ENCODE data around the gene EP400. TPM values are rescaled to one million over a fixed set of nuclear protein-coding genes. Genes with fewer than 3 reads are reported as not detected.

Gene EP400
- total and polyA plus RNA-seq, 9 of the 15 experiments (the other 6 are each of a cell fraction or from before 2014, with no cell fraction given) = 4.5 to 58.0 (median 7.0) TPM

DNA sequence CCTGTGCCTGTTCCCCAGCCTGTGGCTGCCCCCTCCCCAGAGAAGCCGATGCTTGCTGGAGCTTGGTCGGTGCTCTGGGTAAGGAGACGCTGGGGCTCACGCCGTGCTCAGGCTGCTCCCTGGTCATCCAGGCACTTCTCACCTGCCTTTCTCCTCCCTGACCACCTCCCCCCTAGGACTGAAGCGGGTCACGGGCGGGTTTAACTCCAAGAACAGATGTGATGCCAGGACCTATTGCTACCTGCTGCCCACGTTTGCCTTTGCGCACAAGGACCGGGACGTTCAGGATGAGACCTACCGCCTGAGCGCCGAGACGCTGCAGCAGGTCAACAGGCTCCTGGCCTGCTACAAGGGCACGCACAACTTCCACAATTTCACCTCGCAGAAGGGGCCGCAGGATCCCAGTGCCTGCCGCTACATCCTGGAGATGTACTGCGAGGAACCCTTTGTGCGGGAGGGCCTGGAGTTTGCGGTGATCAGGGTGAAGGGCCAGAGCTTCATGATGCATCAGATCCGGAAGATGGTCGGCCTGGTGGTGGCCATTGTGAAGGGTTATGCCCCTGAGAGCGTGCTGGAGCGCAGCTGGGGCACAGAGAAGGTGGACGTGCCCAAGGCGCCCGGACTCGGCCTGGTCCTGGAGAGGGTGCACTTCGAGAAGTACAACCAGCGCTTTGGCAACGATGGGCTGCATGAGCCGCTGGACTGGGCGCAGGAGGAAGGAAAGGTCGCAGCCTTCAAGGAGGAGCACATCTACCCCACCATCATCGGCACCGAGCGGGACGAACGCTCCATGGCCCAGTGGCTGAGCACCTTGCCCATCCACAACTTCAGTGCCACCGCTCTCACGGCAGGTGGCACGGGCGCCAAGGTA lies 8.4 kb upstream of the EP400 start:
- Histone ChIP-seq H3K79me2 (ENCODE audit: control insufficient read depth, insufficient read depth, low read length) (peaks cover 4% of the 10 kb centered on the region; the same call in 2 of the 3 replicates), H3K4me1 (replicated peaks in 1 of 2; ENCODE audit: control insufficient read depth in 2 of 2, insufficient read depth in 2 of 2, low read length in 2 of 2) (peaks cover 0 to 23% of the 10 kb centered on the region in 2 experiments; a peak in 2 of 5 replicates), H3K9me1 (ENCODE audit: control insufficient read depth, insufficient read depth, low read length) (no peaks in the 10 kb centered on the region), H3K27ac (ENCODE audit: extremely low read depth, low read depth, low read length) (no peak overlapping the region), H3K4me3 (no peak overlapping the region), H2AFZ (ENCODE audit: low read depth, low read length) (no peak overlapping the region), H3K36me3 (ENCODE audit: control insufficient read depth, insufficient read depth, low read length) (peaks cover 76% of the 10 kb centered on the region), H3K27me3 (ENCODE audit: control insufficient read depth in 2 of 2, insufficient read depth in 2 of 2, low read length in 2 of 2) (no peaks in the 10 kb centered on the region), H3K4me2 (ENCODE audit: insufficient read depth, low read length) (no peak overlapping the region), H3K9me3 (replicated peaks; ENCODE audit: control insufficient read depth, insufficient read depth, low read depth, low read length) (no peaks in the 10 kb centered on the region), H3K9ac (ENCODE audit: insufficient read depth in 1 of 2, low read depth in 2 of 2, low read length in 2 of 2) (peak overlapping the region in 1 of 2 experiments; percentile 52; a peak in 1 of 4 replicates), H4K20me1 (replicated peaks; ENCODE audit: control insufficient read depth, insufficient read depth, low read length) (no peaks in the 10 kb centered on the region)
- FAIRE-seq (no peak), DNase-seq (ENCODE audit: extremely low read depth in 1 of 4, low spot score in 3 of 4) (no peak), ATAC-seq (no peak)
- 95% methylated on average over 45 of the region's 46 CpGs for WGBS (ENCODE audit: insufficient coverage, low coverage, missing lambda C conversion rate)
- BruUV-seq (replicated peaks) = no TSS peak
- TF ChIP-seq ZNF23 (CRISPR knock-in tag; IDR thresholded peaks at IDR 0.05) = no peak
- TF ChIP-seq NCOA6 (IDR thresholded peaks at IDR 0.05) = no peak
- TF ChIP-seq CAMTA2 (CRISPR knock-in tag; conservative IDR thresholded peaks at IDR 0.05) = no peak
- TF ChIP-seq CREB1 (IDR thresholded peaks at IDR 0.05) = no peak
- TF ChIP-seq CREB1 (CRISPR knock-in tag; IDR thresholded peaks at IDR 0.05) = no peak
- TF ChIP-seq, protein P1, sequence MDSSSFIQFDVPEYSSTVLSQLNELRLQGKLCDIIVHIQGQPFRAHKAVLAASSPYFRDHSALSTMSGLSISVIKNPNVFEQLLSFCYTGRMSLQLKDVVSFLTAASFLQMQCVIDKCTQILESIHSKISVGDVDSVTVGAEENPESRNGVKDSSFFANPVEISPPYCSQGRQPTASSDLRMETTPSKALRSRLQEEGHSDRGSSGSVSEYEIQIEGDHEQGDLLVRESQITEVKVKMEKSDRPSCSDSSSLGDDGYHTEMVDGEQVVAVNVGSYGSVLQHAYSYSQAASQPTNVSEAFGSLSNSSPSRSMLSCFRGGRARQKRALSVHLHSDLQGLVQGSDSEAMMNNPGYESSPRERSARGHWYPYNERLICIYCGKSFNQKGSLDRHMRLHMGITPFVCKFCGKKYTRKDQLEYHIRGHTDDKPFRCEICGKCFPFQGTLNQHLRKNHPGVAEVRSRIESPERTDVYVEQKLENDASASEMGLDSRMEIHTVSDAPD (CRISPR knock-in tag; IDR thresholded peaks at IDR 0.05) = no peak
- no peak for TF ChIP-seq PHF20 (IDR thresholded peaks at IDR 0.05; ENCODE audit: partially characterized antibody)
- TF ChIP-seq MNT (conservative IDR thresholded peaks at IDR 0.05) = no peak
- no peak for TF ChIP-seq RAD51 (IDR thresholded peaks at IDR 0.05; ENCODE audit: borderline replicate concordance, low read depth)
- no peak for TF ChIP-seq ZNF79 (CRISPR knock-in tag; IDR thresholded peaks at IDR 0.05; ENCODE audit: low read depth)
- TF ChIP-seq POLR2G (IDR thresholded peaks at IDR 0.05; ENCODE audit: low read depth, low read length) = peak; percentile 56
- no peak for TF ChIP-seq ZNF384 (IDR thresholded peaks at IDR 0.05; ENCODE audit: low read depth, low read length)
- 0 out of 2 replicates have a peak, but pooled peaks have one; percentile 39 for TF ChIP-seq RBFOX2 (IDR thresholded peaks at IDR 0.05; ENCODE audit: low read depth, low read length)
- ChIA-PET CTCF (ENCODE audit: low intra/inter-chr PET ratio) (no interaction called here), POLR2A (interaction anchor here (1.6 kb wide), 1 partner anchor 11 kb away, joined by 4 read pairs; no protein-coding TSS in a partner anchor)
- intact Hi-C loops (cut with micrococcal nuclease) (no loop called here), in situ Hi-C loops (cut with MboI) (no loop called here)
